HG03103 (cell line): ENCODE results near the gene APOC1.
"Not testable (repeated sequence)": the region's sequence is repeated elsewhere in the genome, so short reads cannot be mapped to it uniquely, and the experiment has no call there.

Source experiments
- ATAC-seq: cut with Tn5 transposase; IDR thresholded peaks from one replicate; pipeline ENCODE4 v1.9.1; 2021; ENCODE audit warnings: low read depth; ENCODE audit not compliant: unreplicated experiment

APOC1 gene

GRCh38 chr19:44888335-44888734 is 26.1 kb upstream of the APOC1 start:
- ATAC-seq = not testable (repeated sequence)

- no peak for ATAC-seq
Measured at GRCh38 chr19:44889830-44890365, 24.5 kb upstream of the APOC1 start.

- peak; percentile 76 for ATAC-seq
Measured at GRCh38 chr19:44890366-44891015, 23.9 kb upstream of the APOC1 start.

- ATAC-seq = no peak
Measured at GRCh38 chr19:44891016-44891882, 23.2 kb upstream of the APOC1 start, which contains the start of gene TOMM40. Gene TOMM40 (plus strand): TSS chr19:44891254. CDS start chr19:44891416, 162 bp downstream.

- ATAC-seq = no peak
Measured at GRCh38 chr19:44892932-44893331, 21.5 kb upstream of the APOC1 start.

- ATAC-seq = no peak
Measured at GRCh38 chr19:44893332-44894051, 20.9 kb upstream of the APOC1 start.

GRCh38 chr19:44894052-44894400 is 20.4 kb upstream of the APOC1 start:
- ATAC-seq = no peak

- no peak for ATAC-seq
Measured at GRCh38 chr19:44894946-44895345, 19.5 kb upstream of the APOC1 start.

- ATAC-seq = no peak
Measured at GRCh38 chr19:44897835-44898234, 16.6 kb upstream of the APOC1 start.

- no peak for ATAC-seq
Measured at GRCh38 chr19:44900328-44901244, 13.8 kb upstream of the APOC1 start.

- no peak for ATAC-seq
Measured at GRCh38 chr19:44903216-44903601, 11.2 kb upstream of the APOC1 start.

GRCh38 chr19:44903602-44904425 is 10.6 kb upstream of the APOC1 start:
- no peak for ATAC-seq

GRCh38 chr19:44904426-44904994 is 9.9 kb upstream of the APOC1 start:
- ATAC-seq = no peak

GRCh38 chr19:44905437-44906160 is 8.8 kb upstream of the APOC1 start, which contains the start of gene APOE:
Gene APOE (plus strand): TSS chr19:44905796. CDS start chr19:44906625, 829 bp downstream.
- ATAC-seq = no peak

GRCh38 chr19:44907613-44908012 is 6.8 kb upstream of the APOC1 start:
- no peak for ATAC-seq

GRCh38 chr19:44908074-44908835 is 6.2 kb upstream of the APOC1 start:
- ATAC-seq = no peak

GRCh38 chr19:44908836-44909261 is 5.6 kb upstream of the APOC1 start:
- no peak for ATAC-seq
